T1000 (cell line): ENCODE results near the gene ELK4.
A peak's percentile ranks its signal among the peaks of the same experiment; 100 is the strongest.
"Not testable (repeated sequence)": the region's sequence is repeated elsewhere in the genome, so short reads cannot be mapped to it uniquely, and the experiment has no call there.

Experiments
- DNase-seq: peaks from one replicate; lab custom pipeline; 2025; ENCODE audit warnings: mixed read lengths; lab: John Stamatoyannopoulos, UW

ELK4 gene

GRCh38 chr1:205664399-205665017 lies 32.7 kb upstream of the ELK4 start:
- no peak for DNase-seq

- DNase-seq, result no peak
Observed at GRCh38 chr1:205663286-205663936, 31.6 kb upstream of the ELK4 start.

GRCh38 chr1:205662791-205663190 lies 31.0 kb upstream of the ELK4 start:
- no peak for DNase-seq

DNA sequence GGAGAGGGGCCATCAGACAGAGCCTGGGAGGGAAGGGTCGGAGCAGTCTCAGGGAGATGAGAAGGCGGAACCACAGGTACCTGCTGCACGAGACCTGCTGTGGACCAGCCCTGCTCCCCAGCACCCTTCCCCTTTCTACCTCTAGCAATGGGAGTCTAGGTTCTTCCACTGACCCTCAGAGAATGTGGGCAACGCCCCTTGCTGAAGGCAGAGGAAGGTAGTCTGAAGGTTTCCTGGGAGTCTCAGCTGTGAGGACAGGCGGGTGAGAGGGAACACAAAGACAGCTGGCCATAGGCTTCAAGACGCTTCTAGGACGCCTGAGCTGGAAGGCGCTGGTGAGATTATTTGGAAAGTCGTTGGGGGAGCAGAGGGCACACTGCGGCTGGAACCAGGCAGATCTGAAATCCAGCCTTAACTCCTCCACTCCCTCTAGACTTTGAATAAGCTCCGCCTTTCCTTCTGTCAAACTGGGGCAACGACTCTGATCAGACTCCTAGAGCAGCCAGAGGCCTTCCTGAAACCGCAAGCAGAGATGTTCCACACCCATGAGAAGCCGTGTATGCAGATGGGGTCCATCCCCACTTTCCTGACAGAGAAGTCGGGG lies 30.4 kb upstream of the ELK4 start:
- DNase-seq, result no peak

GRCh38 chr1:205661429-205662134 lies 29.8 kb upstream of the ELK4 start:
- no peak for DNase-seq

GRCh38 chr1:205660361-205660760 lies 28.6 kb upstream of the ELK4 start:
- no peak for DNase-seq

DNA sequence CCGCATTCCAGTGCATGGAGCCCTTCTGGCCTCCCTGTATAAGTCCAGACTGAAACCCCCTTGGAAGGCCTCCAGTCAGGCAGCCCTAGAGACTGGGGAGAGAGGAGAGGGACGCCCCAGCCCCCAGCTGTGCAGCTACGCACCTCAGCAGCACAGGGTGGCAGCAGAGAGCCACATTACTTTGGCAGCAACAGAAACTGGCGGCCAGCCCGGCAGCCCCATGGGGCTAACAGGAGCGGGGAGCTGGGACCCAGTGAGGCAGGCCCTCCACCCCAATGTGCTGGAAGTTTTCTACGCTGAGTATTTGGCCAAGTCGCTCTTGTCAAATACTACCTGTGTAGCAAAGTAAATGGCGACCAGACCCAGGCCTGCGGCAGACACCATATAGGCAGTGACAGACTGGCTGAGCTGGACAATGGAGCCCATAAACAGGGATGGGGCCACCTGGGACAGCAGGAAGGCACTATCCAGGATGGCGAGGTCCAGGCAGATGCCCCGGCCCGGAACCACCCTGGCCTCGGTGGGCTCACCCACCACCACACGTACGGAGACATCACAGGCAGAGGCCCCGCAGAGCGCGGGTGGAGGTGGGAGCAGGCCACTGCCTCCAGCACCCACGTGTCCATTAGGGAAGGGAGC lies 27.3 kb upstream of the ELK4 start:
- peak; percentile 56 for DNase-seq

- no peak for DNase-seq
Observed at GRCh38 chr1:205656236-205656635, 24.4 kb upstream of the ELK4 start.

DNA sequence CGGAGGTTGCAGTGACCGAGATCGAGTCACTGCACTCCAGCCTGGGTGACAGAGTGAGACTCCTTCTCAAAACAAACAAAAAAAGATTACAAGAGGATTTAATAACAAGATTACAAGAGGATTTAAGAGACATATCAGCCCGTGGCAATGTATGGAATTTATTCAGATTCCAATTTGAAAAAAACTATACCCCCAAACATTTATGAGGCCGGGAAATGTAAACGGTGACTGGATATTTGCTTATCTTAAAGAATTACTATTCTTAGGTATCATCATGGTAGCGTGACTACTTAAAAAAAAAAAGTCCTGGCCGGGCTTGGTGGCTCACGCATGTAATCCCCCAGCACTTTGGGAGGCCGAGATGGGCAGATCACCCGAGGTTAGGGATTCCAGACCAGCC lies 21.2 kb upstream of the ELK4 start:
- DNase-seq, result no peak

DNA sequence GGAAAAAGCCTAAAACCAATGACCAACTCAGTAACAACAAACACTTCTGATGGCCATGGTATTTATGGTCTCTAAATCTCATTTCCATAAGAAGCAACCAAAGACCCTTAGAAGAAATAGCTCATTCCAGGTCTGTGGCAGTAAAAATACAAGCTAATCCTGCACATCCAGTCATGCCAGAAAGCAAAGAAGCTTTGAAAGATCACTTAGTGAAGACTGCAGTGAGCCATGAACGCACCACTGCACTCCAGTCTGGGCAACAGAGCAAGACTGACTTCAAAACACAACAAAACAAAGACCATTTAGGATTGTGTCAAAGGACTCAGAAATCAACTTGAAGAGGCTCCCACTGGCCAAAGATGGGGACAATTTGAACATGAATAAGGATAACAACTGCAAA lies 18.4 kb upstream of the ELK4 start:
- no peak for DNase-seq

DNA sequence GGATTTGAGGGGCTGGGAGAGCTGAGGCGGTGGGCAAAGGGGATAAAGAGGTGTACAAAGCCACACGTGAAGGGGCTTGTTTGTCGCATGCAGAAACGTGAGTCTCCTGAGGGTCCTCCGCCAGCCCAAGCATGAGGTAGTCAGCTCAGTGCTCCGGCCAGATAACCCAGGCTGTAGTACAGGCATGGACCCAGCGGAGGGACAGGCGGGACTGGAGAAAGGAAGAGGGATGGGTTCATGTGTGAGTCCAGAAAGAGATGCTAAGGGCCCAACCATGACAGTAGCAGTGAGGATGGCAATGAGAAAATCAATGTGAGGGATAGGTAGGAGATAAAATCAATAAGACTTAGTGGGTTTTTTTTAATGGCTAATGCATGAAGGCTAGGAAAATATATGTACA lies 13.7 kb upstream of the ELK4 start:
- DNase-seq, result no peak

DNA sequence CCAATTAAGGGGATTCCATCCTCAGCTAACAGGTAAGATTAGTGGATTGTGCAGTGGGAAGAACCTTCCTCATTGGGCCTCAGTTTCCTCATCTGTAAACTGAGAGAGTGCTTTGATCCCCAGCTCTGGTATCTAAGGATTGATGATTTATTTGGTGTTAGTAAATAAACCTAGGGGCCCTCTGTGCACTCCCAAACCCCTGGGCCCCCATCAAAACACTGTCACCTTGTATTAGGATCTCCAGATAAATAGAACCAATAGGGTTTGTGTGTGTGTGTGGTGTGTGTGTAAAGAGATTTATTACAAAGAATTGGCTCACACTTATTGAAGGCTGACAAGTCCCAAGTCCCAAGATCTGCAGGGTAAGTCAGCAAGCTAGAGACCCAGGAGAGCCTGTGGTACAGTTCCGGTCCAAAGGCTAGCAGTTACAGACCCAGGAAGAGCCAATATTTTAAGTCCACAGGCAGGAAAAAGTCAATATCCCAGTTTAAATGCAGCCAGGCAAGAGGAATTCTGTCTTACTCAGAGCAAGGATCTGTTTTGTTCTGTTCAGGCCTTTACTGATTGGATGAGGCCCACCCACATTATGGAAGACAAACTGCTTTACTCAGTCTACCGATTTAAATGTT lies 11.0 kb upstream of the ELK4 start:
- DNase-seq, result no peak

DNA sequence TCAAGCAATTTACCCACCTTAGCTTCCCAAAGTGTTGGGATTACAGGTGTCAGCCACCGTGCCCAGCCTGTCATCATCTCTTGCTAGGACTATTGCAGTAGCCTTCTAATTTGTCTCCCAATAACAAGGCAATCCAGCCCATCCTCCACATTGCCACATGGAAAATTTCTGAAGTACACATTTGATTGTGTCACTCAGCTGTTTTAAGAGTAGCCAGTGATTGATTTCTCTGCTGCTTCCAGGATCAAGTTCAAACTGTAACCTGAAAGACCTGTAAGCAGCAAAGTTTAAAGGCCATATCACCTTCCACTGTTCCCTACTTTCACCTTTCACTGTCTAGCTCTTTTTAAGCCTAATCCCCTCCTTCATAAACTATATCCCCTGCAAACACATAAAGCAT lies 7.8 kb upstream of the ELK4 start:
- no peak for DNase-seq

- DNase-seq, result no peak
Observed at GRCh38 chr1:205637854-205638468, 6.2 kb upstream of the ELK4 start.

- DNase-seq, result no peak
Observed at GRCh38 chr1:205636732-205637131, 4.9 kb upstream of the ELK4 start.

- not testable (repeated sequence) for DNase-seq
Observed at GRCh38 chr1:205636138-205636530, 4.3 kb upstream of the ELK4 start.

- DNase-seq, result no peak
Observed at GRCh38 chr1:205633421-205633976, 1.7 kb upstream of the ELK4 start.

DNA sequence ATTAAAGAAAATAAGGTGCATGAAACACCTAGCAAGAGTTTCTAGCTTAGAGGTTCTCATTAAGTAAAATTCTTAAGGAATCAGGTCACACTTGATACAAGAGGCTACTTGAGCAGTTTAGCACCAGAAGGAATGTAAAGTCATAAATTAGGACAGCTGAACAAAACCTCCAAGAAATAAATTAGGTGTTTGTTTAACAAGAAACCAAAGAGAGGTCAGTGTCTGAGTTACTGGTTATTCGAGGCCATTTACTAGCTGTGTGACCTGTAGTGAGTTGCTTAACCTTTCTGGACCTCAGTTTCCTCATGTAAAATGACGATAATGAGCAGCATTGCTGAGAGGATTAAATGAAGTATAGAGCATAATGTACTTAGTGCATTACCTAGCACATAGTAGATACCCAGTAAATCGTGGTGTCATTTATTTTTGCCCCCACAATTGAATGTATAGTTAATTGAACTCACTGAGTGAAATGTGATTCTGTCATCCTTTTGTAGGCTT lies 908 bp upstream of the ELK4 start:
- DNase-seq, result no peak

GRCh38 chr1:205631010-205631767 lies 622 bp downstream of the ELK4 start:
- peak; percentile 50 for DNase-seq

DNA sequence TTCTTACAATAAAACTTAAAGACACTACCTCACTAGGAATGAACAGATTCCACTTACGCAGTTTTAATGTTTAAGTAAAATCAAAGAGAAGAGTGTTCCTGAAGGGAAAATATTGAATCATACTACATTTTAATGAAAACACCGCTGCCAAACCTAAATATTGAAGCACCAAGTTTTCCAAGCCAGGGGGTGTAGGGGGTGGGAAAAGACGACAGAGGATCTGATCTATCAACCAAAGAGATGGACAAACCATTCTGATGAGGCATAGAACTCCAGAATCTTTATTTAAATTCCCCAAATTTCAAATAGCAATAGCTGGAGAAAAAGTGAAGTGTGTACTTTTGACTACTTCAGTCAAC lies 1.2 kb downstream of the ELK4 start:
- DNase-seq, result no peak
